K562 (cell line): ENCODE measurements around the gene MTA1. TPM values are rescaled to one million over a fixed set of nuclear protein-coding genes. Genes with fewer than 3 reads are reported as not detected.

ENCODE experiments used
- ATAC-seq: fragments of 200-7000 bp; cut with Tn5 transposase; 3 replicates; pipeline ENCODE4 v1.9.1; 2020; ENCODE audit warnings: moderate library complexity
- BruUV-seq: library from RNA; stranded (reverse); fragments of 400-500 nt; replicated peaks from 2 replicates; lab custom pipeline; 2021; lab: Mats Ljungman, UMichigan
- CTCF ChIA-PET: fragments of 300-600 bp; formaldehyde crosslinking; extraction: SDS; loops from one replicate; lab custom pipeline; 2021; ENCODE audit warnings: low intra/inter-chr PET ratio; lab: Yijun Ruan, JAX
- POLR2A ChIA-PET: fragments of 300-600, 350-650 bp; sonication (Branson Sonifier 250); formaldehyde crosslinking; extraction: SDS; loops from one replicate; lab custom pipeline; 2021; ENCODE audit warnings: antibody characterized with exemption, inconsistent platforms; lab: Yijun Ruan, JAX
- DNase-seq, 4 experiments: peaks; one replicate each; pipeline versions ENCODE4 v3.0.0 to v3.0.0-alpha.2; 2011 to 2018; ENCODE audit warnings: low spot score in 3 of 4, mixed read lengths in 3 of 4; ENCODE audit errors: extremely low read depth in 1 of 4
- FAIRE-seq: peaks from 2 replicates; lab custom pipeline; 2011; peaks lifted over from hg19 to GRCh38; lab: Jason Lieb, UNC
- H2AFZ ChIP-seq: 2 replicates; pipeline ENCODE4 v1.6.0; 2011; ENCODE audit warnings: low read depth, low read length, control low read depth, inconsistent platforms
- H3K27ac ChIP-seq: fragments of 200-600 bp; 3 replicates; pipeline ENCODE4 v1.8.0; 2011; ENCODE audit warnings: low read depth, mild to moderate bottlenecking, control low read depth, inconsistent platforms, low read length, moderate library complexity, mixed read lengths; ENCODE audit errors: extremely low read depth
- H3K27me3 ChIP-seq, 2 experiments: fragments of 300-600 bp in 1 of 2; 2 replicates in 1 of 2; 3 replicates in 1 of 2; pipeline versions ENCODE4 v1.6.0 to v1.8.0; 2011; ENCODE audit warnings: inconsistent platforms in 2 of 2, low read length in 2 of 2, mild to moderate bottlenecking in 1 of 2, mixed read lengths in 1 of 2, moderate library complexity in 1 of 2; ENCODE audit not compliant: control insufficient read depth in 2 of 2, insufficient read depth in 2 of 2
- H3K36me3 ChIP-seq: fragments of 300-600 bp; 3 replicates; pipeline ENCODE4 v1.8.0; 2011; ENCODE audit warnings: mild to moderate bottlenecking, low read length, inconsistent platforms; ENCODE audit not compliant: control insufficient read depth, insufficient read depth
- H3K4me1 ChIP-seq, 2 experiments: fragments of 200-600 bp in 1 of 2; replicated peaks in 1 of 2; 2 replicates in 1 of 2; 3 replicates in 1 of 2; pipeline versions ENCODE4 v1.5.1 to v1.8.0; 2011; ENCODE audit warnings: inconsistent platforms in 2 of 2, low read length in 2 of 2, mild to moderate bottlenecking in 1 of 2, mixed read lengths in 1 of 2, moderate library complexity in 1 of 2; ENCODE audit not compliant: control insufficient read depth in 2 of 2, insufficient read depth in 2 of 2
- H3K4me2 ChIP-seq: 2 replicates; pipeline ENCODE4 v1.6.1; 2011; ENCODE audit warnings: low read length, control low read depth, inconsistent platforms, mixed read lengths; ENCODE audit not compliant: insufficient read depth
- H3K4me3 ChIP-seq: fragments of 200-600 bp; sonication (generic), shearing (Covaris generic); 2 replicates; pipeline ENCODE4 v1.5.1; 2016; ENCODE audit warnings: control low read depth, inconsistent platforms
- H3K79me2 ChIP-seq: fragments of 200-600 bp; 3 replicates; pipeline ENCODE4 v1.8.0; 2011; ENCODE audit warnings: low read length, inconsistent platforms; ENCODE audit not compliant: control insufficient read depth, insufficient read depth
- H3K9ac ChIP-seq, 2 experiments: 2 replicates each; pipeline versions ENCODE4 v1.6.0 to v1.6.1; 2011; ENCODE audit warnings: low read depth in 2 of 2, low read length in 2 of 2, control low read depth in 1 of 2, inconsistent platforms in 1 of 2, mild to moderate bottlenecking in 1 of 2, mixed read lengths in 1 of 2; ENCODE audit not compliant: insufficient read depth in 1 of 2
- H3K9me1 ChIP-seq: one replicate; pipeline ENCODE4 v1.6.0; 2011; ENCODE audit warnings: inconsistent platforms, mild to moderate bottlenecking, low read length, moderate library complexity; ENCODE audit not compliant: control insufficient read depth, insufficient read depth
- H3K9me3 ChIP-seq: replicated peaks from 2 replicates; pipeline ENCODE4 v1.5.1; 2011; ENCODE audit warnings: low read depth, low read length, inconsistent platforms; ENCODE audit not compliant: control insufficient read depth, insufficient read depth
- H4K20me1 ChIP-seq: replicated peaks from 2 replicates; pipeline ENCODE4 v1.6.1; 2011; ENCODE audit warnings: low read length, inconsistent platforms, mixed read lengths; ENCODE audit not compliant: control insufficient read depth, insufficient read depth
- ATF6 ChIP-seq: sonication (generic); formaldehyde crosslinking; IDR thresholded peaks from 2 replicates; pipeline ENCODE4 v1.4.0; 2020; ENCODE audit warnings: mild to moderate bottlenecking, missing genetic modification reagents
- DDX20 ChIP-seq: fragments of 450-650 bp; IDR thresholded peaks from 2 replicates; pipeline ENCODE4 v1.6.1; 2016; ENCODE audit warnings: missing genetic modification characterization, low read depth, mild to moderate bottlenecking, missing compliant biosample characterization, moderate library complexity
- FOXK1 ChIP-seq: sonication (generic); formaldehyde crosslinking; IDR thresholded peaks from 2 replicates; pipeline ENCODE4 v1.8.0; 2022; ENCODE audit warnings: missing genetic modification reagents, mild to moderate bottlenecking, borderline replicate concordance
- KDM4B ChIP-seq, 2 experiments: fragments of 450-650 bp in 1 of 2; sonication (generic) in 1 of 2; IDR thresholded peaks; 2 replicates each; pipeline ENCODE4 v1.6.1; 2016 to 2017; ENCODE audit warnings: borderline replicate concordance in 2 of 2, antibody characterized with exemption in 1 of 2, low read depth in 1 of 2, mild to moderate bottlenecking in 1 of 2
- ZNF395 ChIP-seq: fragments of 200-800 bp; sonication (Bioruptor generic); IDR thresholded peaks from 2 replicates; pipeline ENCODE4 v1.6.1; 2017; ENCODE audit warnings: missing genetic modification characterization, missing compliant biosample characterization
- WGBS: fragments of 100-300 bp; shearing (Covaris generic); methylation state at CpG from one replicate; pipeline ENCODE4 v1.1.6; 2016; ENCODE audit warnings: low coverage, mixed read lengths; ENCODE audit not compliant: insufficient coverage; ENCODE audit errors: missing lambda C conversion rate; 5-methylcytosine and 5-hydroxymethylcytosine counted together
- in situ Hi-C: fragments of 300-500 bp; cut with MboI; formaldehyde crosslinking; loops from 4 replicates; pipeline ENCODE4 v1.15.0; 2018; ENCODE audit warnings: inconsistent platforms, mixed read lengths
- intact Hi-C: fragments of 100-400 bp; cut with micrococcal nuclease; formaldehyde crosslinking; loops from 2 replicates; pipeline ENCODE4 v1.14.2; 2022
- polyA plus RNA-seq, 8 experiments: library from polyadenylated mRNA; depleted of rRNA in 4 of 8; stranded (reverse) in 5 of 8; unstranded in 3 of 8; fragments of >200 nt; fragmentation: Nextera tagmentation in 2 of 8; fragmentation: Illumina TruSeq in 1 of 8; extraction: Ambion mirVana in 2 of 8; extraction: Trizol in 1 of 8; gene quantifications; 2 replicates each; pipeline versions ENCODE4 v1.2.1 to v1.2.3, GENCODE V29; 2011 to 2014; ENCODE audit warnings: inconsistent platforms in 1 of 8, missing spikeins in 1 of 8
- total RNA-seq, 7 experiments: library from RNA; depleted of rRNA in 6 of 7; stranded (reverse); fragments of >200 nt in 6 of 7; fragmentation: Illumina TruSeq in 2 of 7; extraction: Trizol in 2 of 7; gene quantifications; 2 replicates each; pipeline versions ENCODE4 v1.2.1 to v1.2.3, GENCODE V29; 2011 to 2021; ENCODE audit warnings: low replicate concordance in 1 of 7

MTA1 gene
- total and polyA plus RNA-seq, 9 of the 15 experiments (the other 6 are each of a cell fraction or from before 2014, with no cell fraction given), result 0.13 to 118 (median 32.3) TPM

GRCh38 chr14:105517096-105517495 is 97.5 kb downstream of the MTA1 start:
- intact Hi-C loops, result no loop called here
- Histone ChIP-seq H3K4me3 (no peak overlapping the region), H3K9me1 (no peaks in the 10 kb centered on the region), H3K27ac (no peak overlapping the region)
- no TSS peak for BruUV-seq
- WGBS, result 0% methylated on average over 5 of the region's 5 CpGs
- FAIRE-seq, result no peak
- TF ChIP-seq KDM4B (IDR thresholded peaks at IDR 0.05; ENCODE audit: borderline replicate concordance in 2 of 2, low read depth in 1 of 2) (no peak), ATF6 (no peak), DDX20 (tag) (no peak), FOXK1 (CRISPR knock-in tag) (no peak), ZNF395 (no peak)
- TF ChIP-seq, all 486 proteins: peak for 0
- no peaks in the 10 kb centered on the region for H4K20me1 ChIP-seq
- POLR2A ChIA-PET, result no interaction called here
- H3K79me2 ChIP-seq, result no peaks in the 10 kb centered on the region
- no peak overlapping the region for H3K9ac ChIP-seq
- in situ Hi-C loops, result no loop called here
- CTCF ChIA-PET, result no interaction called here
- ATAC-seq (no peak), DNase-seq (no peak)
- peaks cover 5 to 10% of the 10 kb centered on the region in 2 experiments; a peak in 4 of 5 replicates for H3K27me3 ChIP-seq
- H3K4me1 ChIP-seq, result no peaks in the 10 kb centered on the region
- no peak overlapping the region for H3K4me2 ChIP-seq
- no peaks in the 10 kb centered on the region for H3K9me3 ChIP-seq
- H3K36me3 ChIP-seq, result no peaks in the 10 kb centered on the region
- no peak overlapping the region for H2AFZ ChIP-seq
